ENCODE measurements around the gene CD200R1L.

DNA sequence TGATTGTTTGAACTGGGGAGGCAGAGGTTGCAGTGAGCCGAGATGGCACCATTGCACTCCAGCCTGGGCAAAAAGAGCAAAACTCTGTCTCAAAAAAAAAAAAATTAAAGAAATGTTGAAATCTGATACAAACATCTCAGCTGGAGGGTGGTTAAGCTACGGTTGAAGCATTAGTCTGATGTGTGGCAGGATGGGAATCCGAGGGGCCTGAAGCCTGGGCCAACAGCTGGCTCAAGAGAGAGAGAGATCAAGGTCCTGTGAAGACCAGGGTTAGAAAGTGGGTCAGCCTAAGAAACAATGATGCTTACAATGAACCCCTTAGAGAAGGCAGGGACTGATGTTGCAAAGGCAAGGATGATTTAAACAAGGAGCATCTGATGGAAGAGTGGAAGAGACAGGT lies 69.8 kb downstream of the CD200R1L start:
- TF ChIP-seq IRF2 (CRISPR knock-in tag; IDR thresholded peaks at IDR 0.05; ENCODE audit: borderline replicate concordance, low read depth) (no peak), NFYB (CRISPR knock-in tag; conservative IDR thresholded peaks at IDR 0.05; ENCODE audit: low read depth) (no peak), CTCF (IDR thresholded peaks at IDR 0.05) (no peak)
- TF ChIP-seq, protein P1, sequence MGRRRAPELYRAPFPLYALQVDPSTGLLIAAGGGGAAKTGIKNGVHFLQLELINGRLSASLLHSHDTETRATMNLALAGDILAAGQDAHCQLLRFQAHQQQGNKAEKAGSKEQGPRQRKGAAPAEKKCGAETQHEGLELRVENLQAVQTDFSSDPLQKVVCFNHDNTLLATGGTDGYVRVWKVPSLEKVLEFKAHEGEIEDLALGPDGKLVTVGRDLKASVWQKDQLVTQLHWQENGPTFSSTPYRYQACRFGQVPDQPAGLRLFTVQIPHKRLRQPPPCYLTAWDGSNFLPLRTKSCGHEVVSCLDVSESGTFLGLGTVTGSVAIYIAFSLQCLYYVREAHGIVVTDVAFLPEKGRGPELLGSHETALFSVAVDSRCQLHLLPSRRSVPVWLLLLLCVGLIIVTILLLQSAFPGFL (CRISPR knock-in tag; IDR thresholded peaks at IDR 0.05; ENCODE audit: borderline replicate concordance): no peak

Data from WTC11 (cell line).